Right lobe of liver (tissue), 6 donors: ENCODE data around the gene MTMR10. TPM values are rescaled to one million over a fixed set of nuclear protein-coding genes. Genes with fewer than 3 reads are reported as not detected.

Source experiments
- ATAC-seq, 4 donors: fragments of 200-7000 bp; cut with Tn5 transposase; one replicate each; pipeline ENCODE4 v1.9.1; 2020; ENCODE audit warnings: mild to moderate bottlenecking in 4 of 4, moderate library complexity in 4 of 4
- DNase-seq, 3 donors: peaks; one replicate each; pipeline ENCODE4 v3.0.0-alpha.2; 2020
- H3K27ac ChIP-seq, 3 donors: fragments of 200-600 bp; one replicate each; pipeline ENCODE4 v1.8.0; 2022
- H3K27me3 ChIP-seq, 2 donors: fragments of 200-600 bp; one replicate each; pipeline ENCODE4 v1.8.0; 2022
- H3K36me3 ChIP-seq, 4 donors: fragments of 200-600 bp; sonication (generic) in 1 of 4; one replicate each; pipeline versions ENCODE4 v1.5.1 to v1.8.0; 2017 to 2022; ENCODE audit warnings: control low read depth in 1 of 4
- H3K4me1 ChIP-seq, 4 donors: fragments of 200-600 bp; sonication (generic) in 1 of 4; one replicate each; pipeline versions ENCODE4 v1.5.1 to v1.8.0; 2017 to 2022; ENCODE audit warnings: control low read depth in 1 of 4
- H3K4me3 ChIP-seq, 3 donors: fragments of 200-600 bp; one replicate each; pipeline ENCODE4 v1.8.0; 2022
- H3K9me3 ChIP-seq, 4 donors: fragments of 200-600 bp; sonication (generic) in 1 of 4; one replicate each; pipeline versions ENCODE4 v1.5.1 to v1.8.0; 2017 to 2022; ENCODE audit warnings: control low read depth in 1 of 4
- POLR2A ChIP-seq: fragments of 450-650 bp; IDR thresholded peaks from one replicate; pipeline ENCODE4 v1.6.1; 2017; ENCODE audit warnings: antibody characterized with exemption, mild to moderate bottlenecking
- WGBS: methylation state at CpG from one replicate; pipeline ENCODE4 v1.1.6; 2018; ENCODE audit warnings: low coverage, low lambda C conversion rate; ENCODE audit not compliant: insufficient coverage; ENCODE audit errors: missing lambda C conversion rate; 5-methylcytosine and 5-hydroxymethylcytosine counted together
- intact Hi-C, 2 donors: fragments of 100-400 bp; cut with DNase I; formaldehyde crosslinking; loops; one replicate each; pipeline versions ENCODE4 v1.11.2 to v1.14.1; 2022
- total RNA-seq, 6 experiments: library from RNA; depleted of rRNA in 2 of 6; stranded (reverse); fragments of >200 nt in 2 of 6; fragmentation: NEBNext Ultra II Directional in 3 of 6; extraction: Animal tissue kit (Norgen Biotek cat#: 25700) in 3 of 6; gene quantifications; one replicate each; pipeline versions ENCODE4 v1.1.0 to v1.2.4, GENCODE V29; 2016 to 2023
- TF ChIP-seq, protein P1 (sequence below), 4 donors: fragments of 200-600 bp in 3 of 4; fragments of 450-650 bp in 1 of 4; IDR thresholded peaks; one replicate each; pipeline versions ENCODE4 v1.5.1 to v1.8.0; 2016 to 2022; ENCODE audit warnings: antibody characterized with exemption in 4 of 4, mild to moderate bottlenecking in 2 of 4
- donor health status: DM: no; HTN: yes; CAD: no.
- donor health status: DM: no; HTN: no; CAD: no.
- donor health status: DM: no; HTN: no; CAD: no.
- donor health status: DM: no; HTN: yes; CAD: no.
- donor health status: DM: no; HTN: yes; CAD: no.

The MTMR10 gene
- total RNA-seq, 6 experiments from 2014 or later = 16.2 to 29.1 (median 22.3) TPM

DNA sequence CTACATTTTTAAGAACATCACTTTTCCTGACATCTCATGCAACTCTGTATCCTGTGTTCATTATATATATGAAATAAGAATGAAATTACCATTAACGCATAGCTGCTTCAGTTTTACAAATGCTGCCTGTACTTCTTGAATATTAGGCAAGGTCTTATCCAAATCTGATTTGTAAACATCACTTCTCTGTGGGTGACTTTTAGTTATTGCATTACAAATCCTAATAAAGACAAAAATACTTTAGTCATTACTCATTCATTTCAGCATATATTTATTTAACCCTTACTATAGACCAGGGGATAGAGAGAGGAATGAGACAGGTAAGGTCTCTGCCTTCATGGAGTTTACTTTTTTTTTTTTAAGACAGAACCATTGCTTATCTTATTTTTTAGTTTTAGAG, 36.8 kb downstream of the MTMR10 start:
- WGBS = 100% methylated on average over 1 of the region's 1 CpG
- ATAC-seq (no peak), DNase-seq (no peak)
- Histone ChIP-seq H3K4me3 (no peak overlapping the region), H3K27me3 (no peaks in the 10 kb centered on the region), H3K9me3 (peaks cover 0 to 3% (median 0%) of the 10 kb centered on the region in 4 donors), H3K27ac (no peak overlapping the region), H3K36me3 (peaks cover 0 to 100% (median 55%) of the 10 kb centered on the region in 4 donors), H3K4me1 (peaks cover 0 to 8% (median 0%) of the 10 kb centered on the region in 4 donors)
- intact Hi-C loops = no loop called here
- no peak for TF ChIP-seq POLR2A
- TF ChIP-seq, protein P1, sequence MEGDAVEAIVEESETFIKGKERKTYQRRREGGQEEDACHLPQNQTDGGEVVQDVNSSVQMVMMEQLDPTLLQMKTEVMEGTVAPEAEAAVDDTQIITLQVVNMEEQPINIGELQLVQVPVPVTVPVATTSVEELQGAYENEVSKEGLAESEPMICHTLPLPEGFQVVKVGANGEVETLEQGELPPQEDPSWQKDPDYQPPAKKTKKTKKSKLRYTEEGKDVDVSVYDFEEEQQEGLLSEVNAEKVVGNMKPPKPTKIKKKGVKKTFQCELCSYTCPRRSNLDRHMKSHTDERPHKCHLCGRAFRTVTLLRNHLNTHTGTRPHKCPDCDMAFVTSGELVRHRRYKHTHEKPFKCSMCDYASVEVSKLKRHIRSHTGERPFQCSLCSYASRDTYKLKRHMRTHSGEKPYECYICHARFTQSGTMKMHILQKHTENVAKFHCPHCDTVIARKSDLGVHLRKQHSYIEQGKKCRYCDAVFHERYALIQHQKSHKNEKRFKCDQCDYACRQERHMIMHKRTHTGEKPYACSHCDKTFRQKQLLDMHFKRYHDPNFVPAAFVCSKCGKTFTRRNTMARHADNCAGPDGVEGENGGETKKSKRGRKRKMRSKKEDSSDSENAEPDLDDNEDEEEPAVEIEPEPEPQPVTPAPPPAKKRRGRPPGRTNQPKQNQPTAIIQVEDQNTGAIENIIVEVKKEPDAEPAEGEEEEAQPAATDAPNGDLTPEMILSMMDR (IDR thresholded peaks at IDR 0.05) = no peak

DNA sequence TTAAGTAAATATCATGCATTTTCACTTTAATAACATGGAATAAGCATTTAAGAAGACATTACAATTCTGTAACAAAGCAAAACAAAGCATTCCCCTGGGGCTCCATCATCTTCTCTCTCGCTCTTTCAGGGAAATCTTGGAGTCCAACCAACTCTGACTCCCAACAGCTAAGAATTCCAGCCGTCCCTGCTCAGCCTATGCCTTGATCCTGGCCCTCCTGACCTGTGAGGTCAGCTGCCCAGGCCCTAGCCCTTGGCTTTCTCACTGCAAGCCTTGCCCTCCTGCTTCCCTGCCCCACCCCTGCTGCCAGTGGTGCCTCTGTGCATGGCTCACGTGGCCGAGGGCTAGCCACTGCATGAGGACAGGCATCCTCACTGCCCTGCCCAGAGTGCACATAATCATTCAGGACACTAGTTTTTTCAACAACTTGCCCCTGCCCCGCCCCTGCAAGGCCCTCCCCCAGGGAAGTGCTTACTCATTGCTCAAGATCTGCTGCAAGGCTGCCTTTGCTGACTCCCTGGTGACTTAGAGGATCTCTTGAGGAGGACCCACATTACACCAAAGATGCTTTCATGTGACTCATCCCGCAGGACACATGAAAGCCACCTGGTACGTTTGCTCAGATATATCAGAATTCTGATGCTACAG, 37.6 kb downstream of the MTMR10 start:
- Histone ChIP-seq H3K9me3 (peaks cover 0 to 5% (median 0%) of the 10 kb centered on the region in 4 donors), H3K4me3 (no peak overlapping the region), H3K27me3 (no peaks in the 10 kb centered on the region), H3K27ac (no peak overlapping the region), H3K4me1 (peaks cover 0 to 8% (median 0%) of the 10 kb centered on the region in 4 donors), H3K36me3 (peaks cover 0 to 100% (median 56%) of the 10 kb centered on the region in 4 donors)
- intact Hi-C loops = no loop called here
- TF ChIP-seq POLR2A = no peak
- TF ChIP-seq, protein P1 (IDR thresholded peaks at IDR 0.05) = no peak
- ATAC-seq (peak in 3 of 4 donors; percentile 29 to 50 (median 35)), DNase-seq (no peak)
- WGBS = 83% methylated on average over 6 of the region's 7 CpGs

DNA sequence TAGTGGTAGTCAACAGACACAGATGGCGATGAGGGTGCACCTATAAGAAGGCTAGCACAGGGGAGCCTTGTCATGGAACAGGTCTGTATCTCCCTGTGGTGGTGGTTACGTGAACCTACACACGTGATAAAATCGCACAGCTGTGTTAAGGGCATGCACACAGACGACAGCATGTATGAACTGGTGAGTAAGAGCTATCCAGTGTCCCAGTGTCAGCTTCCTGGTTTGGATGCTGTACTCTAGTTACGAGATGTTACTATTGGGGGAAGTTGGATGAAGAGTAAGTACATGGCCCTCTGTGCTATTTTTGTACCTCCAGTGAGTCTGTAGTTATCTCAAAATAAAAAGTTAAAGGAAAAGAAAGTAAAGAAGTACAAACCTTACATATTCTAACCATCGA, 38.2 kb downstream of the MTMR10 start:
- TF ChIP-seq POLR2A = no peak
- TF ChIP-seq, protein P1 (IDR thresholded peaks at IDR 0.05) = no peak
- Histone ChIP-seq H3K4me3 (no peak overlapping the region), H3K4me1 (peaks cover 0 to 8% (median 0%) of the 10 kb centered on the region in 4 donors), H3K27me3 (no peaks in the 10 kb centered on the region), H3K36me3 (peaks cover 0 to 99% (median 55%) of the 10 kb centered on the region in 4 donors), H3K9me3 (peaks cover 0 to 5% (median 0%) of the 10 kb centered on the region in 4 donors), H3K27ac (no peak overlapping the region)
- no peak for ATAC-seq
- intact Hi-C loops = no loop called here
- WGBS = 90% methylated on average over 7 of the region's 7 CpGs
- DNase-seq = no peak

DNA sequence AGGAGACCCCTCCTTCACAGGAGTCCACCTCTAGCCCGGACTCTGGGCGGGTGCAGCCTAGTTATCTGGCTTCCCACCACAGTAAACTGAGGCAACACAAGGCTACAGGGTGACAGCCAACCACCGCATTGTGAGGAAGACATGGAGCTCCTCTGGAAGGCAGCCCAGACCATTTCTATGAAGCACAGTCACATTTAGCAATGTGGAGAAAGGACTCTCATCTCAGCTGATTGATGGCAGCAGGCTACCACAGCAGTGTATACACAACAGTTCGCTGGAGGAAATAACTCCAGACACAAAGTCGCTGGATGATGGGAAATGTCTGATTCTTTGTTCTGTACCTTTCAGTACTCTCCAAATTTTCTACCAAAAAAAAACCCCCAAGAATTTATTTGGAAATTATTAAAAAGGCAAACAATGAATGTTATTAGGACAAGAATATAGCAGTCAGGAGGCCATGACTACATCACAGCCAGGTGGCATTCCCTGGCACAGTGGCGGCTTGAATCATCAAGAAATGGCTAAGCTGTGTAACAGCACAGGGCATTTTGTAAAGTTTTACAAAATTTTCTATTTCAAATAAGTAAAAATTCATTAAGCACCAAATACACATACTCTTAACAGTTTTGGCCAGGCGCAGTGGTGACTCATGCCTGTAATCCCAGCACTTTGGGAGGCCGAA, 47.6 kb downstream of the MTMR10 start:
- Histone ChIP-seq H3K4me1 (peaks cover 0 to 12% (median 3%) of the 10 kb centered on the region in 4 donors), H3K9me3 (no peaks in the 10 kb centered on the region), H3K27ac (no peak overlapping the region), H3K36me3 (peaks cover 0 to 82% (median 58%) of the 10 kb centered on the region in 4 donors), H3K4me3 (no peak overlapping the region), H3K27me3 (no peaks in the 10 kb centered on the region)
- DNase-seq = no peak
- no peak for ATAC-seq
- WGBS = 93% methylated on average over 4 of the region's 8 CpGs
- no peak for TF ChIP-seq POLR2A
- TF ChIP-seq, protein P1 (IDR thresholded peaks at IDR 0.05) = no peak
- intact Hi-C loops = no loop called here
